HG03060 (cell line): ENCODE measurements around the gene IFT80.

Source experiments
- ATAC-seq: cut with Tn5 transposase; IDR thresholded peaks from one replicate; pipeline ENCODE4 v1.9.1; 2021; ENCODE audit warnings: low read depth, moderate number of reproducible peaks; ENCODE audit not compliant: unreplicated experiment

The IFT80 gene

GRCh38 chr3:160217675-160218074, 181.3 kb downstream of the IFT80 start:
- no peak for ATAC-seq

DNA sequence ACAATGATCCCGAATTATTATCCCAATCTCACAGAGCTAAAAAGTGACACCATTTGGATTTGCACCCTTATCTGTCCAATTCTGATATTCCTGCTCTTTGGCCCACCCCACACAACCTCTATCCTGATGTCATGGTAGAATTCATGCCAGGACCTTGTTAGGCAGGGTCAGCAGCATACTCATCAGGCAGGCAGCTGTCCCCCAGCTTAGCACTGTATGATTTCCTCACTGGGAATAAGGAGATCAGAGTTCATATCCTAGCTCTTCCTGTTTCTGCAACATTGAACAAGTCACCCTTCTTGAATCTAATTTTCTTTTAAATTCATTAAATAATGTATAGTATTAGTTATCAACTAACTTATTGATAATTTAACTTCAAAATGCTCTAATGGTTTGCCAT, 185.8 kb downstream of the IFT80 start:
- no peak for ATAC-seq

GRCh38 chr3:160210799-160211221, 188.2 kb downstream of the IFT80 start:
- no peak for ATAC-seq

- no peak for ATAC-seq
These were observed 188.7 kb downstream of the IFT80 start for GRCh38 chr3:160210341-160210740.
